Globus pallidus (tissue), 1 donor: ENCODE results near the gene CUBN.

Source experiments
- DNase-seq: peaks from one replicate; pipeline ENCODE4 v3.0.0-alpha.2; 2015; ENCODE audit warnings: low spot score

The CUBN gene

GRCh38 chr10:16987976-16988610 lies 141.5 kb downstream of the CUBN start:
- DNase-seq, result no peak

GRCh38 chr10:16987206-16987621 lies 142.4 kb downstream of the CUBN start:
- DNase-seq, result no peak

DNA sequence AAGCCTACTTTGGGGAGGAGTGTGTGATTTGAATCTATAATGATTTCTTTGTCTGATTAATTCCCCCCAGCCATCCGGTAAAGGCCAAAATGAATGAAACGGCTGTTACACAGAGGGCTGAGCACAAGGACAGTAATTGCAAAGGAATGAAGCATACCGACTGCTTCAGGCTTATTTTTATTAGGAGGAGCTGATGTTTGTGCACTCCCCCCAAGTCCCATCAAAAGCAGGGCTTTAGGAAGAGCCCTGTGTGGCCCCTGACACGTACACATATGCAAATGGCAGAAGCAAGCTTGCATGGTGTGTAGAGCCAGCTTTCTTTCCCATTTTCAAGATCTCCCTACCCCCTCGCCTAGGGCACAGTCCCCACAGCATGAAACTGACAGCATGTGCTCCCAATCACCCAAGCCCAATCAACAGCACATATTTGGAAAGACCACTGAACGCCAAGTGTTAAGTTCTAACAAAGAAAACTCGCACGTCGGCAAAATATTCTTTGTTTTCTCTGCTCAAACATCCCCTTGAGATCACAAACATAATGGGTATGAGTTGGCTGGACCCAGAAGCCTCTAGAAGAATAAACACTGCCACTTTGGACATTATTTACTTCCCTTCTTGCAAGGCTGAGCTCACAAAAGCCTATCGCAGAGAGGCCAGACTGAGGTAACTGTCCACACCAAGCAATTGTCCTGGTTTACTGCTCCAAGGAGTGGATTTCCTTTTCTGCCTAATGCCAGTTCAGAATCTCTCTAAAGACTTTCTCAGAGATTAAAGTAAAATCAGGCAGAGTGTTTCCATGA lies 143.0 kb downstream of the CUBN start:
- peak; percentile 58 for DNase-seq

DNA sequence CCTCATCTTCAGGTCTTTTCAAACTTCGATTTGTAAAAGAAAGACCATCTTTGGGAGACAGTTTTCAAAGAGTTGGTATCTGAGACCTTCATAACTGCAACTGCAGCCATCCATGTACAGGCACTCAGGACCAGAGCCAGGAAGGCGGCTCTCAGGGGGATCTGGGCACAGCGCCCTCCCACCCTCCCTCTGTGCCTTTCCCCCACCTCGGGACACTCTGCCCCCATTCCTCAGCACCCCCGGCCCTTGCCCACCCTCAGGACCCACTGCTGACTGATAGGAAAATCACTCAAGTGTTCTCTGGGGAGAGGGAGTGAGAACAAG lies 143.6 kb downstream of the CUBN start:
- no peak for DNase-seq

- no peak for DNase-seq
Measured at GRCh38 chr10:16984242-16984641, 145.4 kb downstream of the CUBN start.

DNA sequence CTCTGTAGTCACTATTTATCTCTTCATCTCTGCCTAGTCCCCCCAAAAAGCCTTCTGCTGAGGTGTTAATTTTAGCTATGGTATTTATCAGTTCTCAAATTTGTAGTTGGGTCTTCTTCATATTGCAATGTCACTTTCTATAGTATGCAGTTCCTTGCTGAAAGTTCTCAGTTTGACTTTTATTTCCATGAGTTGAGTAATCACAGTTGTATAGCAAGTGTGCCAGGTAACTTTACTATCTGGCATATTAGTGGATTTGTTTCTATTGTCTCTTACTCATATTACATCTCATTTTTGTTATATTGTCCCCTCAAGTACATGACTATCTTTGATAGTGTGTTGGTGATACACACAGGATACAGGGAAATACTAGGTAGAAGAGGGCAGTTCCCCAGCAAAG lies 152.8 kb downstream of the CUBN start:
- DNase-seq, result no peak

DNA sequence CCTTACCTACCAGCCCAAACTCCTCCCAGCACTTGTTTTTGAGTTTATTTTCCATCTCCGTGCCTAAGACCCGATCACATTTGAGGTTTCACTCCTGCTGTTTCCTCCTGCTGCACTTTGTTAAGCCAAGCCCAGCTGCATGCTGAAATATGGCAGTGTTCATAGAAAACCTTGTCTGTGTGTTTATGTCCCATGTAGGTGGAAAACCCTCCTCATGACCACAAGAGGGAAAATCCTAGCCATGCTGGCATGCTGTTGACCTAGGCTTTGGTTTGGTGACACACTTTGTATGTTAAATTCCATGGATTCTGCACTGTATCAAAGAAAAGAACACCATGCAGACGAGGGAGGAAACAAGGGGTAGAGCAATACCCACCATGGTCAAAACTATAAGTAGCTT lies 154.4 kb downstream of the CUBN start:
- no peak for DNase-seq

GRCh38 chr10:16968416-16969041 lies 161.1 kb downstream of the CUBN start:
- DNase-seq, result no peak

GRCh38 chr10:16967866-16968415 lies 161.7 kb downstream of the CUBN start:
- no peak for DNase-seq

DNA sequence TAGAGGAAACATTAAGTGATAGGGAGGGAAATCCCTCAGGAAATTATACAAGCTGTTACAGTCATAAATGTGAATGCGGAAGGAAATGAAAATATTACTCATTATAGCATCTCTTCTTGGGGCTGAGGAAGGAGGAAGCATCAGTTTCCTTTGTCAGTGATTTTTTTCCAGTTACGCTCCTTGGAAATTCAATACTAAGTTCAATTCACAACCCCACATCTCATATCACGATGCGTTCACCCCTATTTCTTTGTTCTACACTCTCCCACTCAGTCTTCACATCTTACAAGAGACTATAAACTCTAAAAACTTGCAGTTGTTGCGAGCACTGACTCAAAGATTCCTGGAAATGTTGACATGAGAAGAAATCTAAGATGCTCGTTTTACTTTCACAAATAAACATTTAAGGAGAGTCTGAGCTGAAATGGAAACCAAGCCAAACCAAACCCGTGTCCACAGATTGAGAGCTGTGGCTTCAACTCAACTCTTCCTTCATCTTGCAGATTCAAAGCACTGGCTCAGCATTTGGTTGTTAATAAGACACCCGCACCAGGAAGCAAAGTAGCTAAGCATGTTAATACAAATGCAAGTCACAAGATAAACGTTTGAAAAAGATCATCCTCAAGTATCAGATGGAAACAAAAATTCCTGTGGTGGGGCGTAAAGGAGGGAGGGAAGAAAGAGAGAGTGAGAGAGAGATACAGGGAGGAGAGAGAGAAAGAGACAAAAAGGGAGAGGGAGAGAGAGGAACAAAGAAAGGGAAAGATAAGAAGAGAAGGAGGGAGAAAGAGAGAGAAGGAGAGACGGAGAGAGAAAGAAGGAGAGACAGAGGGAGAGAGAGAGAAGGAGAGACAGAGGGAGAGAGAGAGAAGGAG lies 162.4 kb downstream of the CUBN start:
- DNase-seq, result no peak

DNA sequence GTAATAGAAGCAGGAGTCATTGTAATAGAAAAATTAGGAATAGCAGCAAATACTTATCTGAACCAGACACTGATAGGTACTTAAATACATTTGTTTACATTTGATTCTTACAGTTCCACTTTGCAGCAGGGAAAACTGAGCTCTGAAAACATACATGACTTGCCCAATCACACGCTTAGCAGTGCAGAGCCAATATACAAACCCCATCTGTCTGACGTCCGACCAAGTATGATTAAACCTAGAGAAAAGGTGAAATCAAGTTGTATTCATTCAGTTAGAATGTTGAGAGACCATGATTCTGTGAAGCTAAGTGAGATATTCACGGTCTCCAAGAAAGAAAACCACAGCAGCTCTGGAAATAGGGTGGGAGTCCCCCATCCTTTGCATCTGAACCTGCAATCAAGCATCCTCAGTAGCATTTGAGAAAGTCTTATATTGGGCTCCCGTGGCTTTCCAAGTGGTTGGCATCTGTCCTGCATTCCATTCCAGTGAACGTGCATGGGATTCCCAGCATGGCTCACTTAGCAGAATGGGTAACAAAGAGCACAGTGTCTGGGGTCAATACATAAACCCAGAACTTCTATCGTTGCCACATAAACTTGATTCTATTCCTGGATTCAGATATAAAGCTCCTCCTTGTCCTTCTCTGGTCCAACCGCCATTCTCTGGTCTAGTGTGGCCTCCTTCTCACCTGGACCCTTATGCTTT lies 163.7 kb downstream of the CUBN start:
- DNase-seq, result no peak

GRCh38 chr10:16965344-16965616 lies 164.3 kb downstream of the CUBN start:
- DNase-seq, result no peak

DNA sequence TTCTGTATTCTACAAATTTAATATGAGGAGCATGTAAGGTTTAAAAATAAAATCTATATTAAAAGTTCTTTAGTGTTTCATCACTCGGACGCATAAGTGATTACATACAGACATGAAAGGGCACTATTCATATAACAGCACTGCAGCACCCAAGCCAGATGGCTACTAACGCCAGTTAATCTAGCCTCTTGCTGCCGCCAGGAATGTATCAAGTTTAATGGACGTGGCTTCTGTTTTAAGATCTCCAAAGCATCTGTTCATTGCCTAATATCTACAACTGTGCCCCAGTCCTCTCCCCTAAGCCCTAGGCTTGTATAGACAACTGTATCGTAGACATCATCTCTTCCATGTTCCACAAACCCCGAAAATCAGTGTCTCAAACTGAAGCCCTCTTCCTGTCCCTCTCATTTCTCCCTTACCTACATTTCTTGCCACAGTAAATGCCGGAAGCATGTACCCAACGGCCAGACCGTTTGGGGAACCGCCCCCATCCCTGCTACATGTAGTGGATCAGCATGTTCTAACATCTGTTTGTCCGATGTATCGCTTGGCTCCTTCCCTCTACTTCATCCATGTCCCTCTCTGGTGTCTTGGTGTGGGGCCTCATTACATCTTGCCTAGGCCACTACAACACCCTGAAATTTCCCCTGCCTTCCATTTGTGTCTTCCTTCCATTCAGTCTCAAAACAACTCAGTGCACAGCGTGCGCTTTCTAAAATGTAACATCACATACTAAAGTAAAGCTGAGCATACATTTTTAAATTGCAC lies 164.9 kb downstream of the CUBN start:
- no peak for DNase-seq

DNA sequence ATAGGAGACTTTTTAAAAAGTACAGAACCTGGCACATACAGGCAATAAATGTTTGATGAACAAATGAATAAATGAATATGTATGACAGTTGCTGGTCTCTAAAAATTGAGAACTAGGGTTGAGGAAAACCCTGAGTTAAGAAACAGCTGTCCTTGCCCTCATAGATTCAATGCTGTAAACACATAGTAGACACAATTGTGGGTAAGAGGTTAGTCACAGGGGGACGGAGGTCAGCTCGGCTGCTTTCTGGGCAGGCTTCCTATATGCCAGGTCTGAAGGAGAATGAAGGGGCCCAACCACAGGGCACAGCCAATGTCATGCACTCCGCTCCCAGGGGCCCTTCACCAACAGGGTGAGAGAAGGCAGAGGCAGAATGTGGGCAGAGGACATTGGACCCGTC lies 169.1 kb downstream of the CUBN start:
- DNase-seq, result no peak

- no peak for DNase-seq
Measured at GRCh38 chr10:16957038-16957437, 172.6 kb downstream of the CUBN start.

DNA sequence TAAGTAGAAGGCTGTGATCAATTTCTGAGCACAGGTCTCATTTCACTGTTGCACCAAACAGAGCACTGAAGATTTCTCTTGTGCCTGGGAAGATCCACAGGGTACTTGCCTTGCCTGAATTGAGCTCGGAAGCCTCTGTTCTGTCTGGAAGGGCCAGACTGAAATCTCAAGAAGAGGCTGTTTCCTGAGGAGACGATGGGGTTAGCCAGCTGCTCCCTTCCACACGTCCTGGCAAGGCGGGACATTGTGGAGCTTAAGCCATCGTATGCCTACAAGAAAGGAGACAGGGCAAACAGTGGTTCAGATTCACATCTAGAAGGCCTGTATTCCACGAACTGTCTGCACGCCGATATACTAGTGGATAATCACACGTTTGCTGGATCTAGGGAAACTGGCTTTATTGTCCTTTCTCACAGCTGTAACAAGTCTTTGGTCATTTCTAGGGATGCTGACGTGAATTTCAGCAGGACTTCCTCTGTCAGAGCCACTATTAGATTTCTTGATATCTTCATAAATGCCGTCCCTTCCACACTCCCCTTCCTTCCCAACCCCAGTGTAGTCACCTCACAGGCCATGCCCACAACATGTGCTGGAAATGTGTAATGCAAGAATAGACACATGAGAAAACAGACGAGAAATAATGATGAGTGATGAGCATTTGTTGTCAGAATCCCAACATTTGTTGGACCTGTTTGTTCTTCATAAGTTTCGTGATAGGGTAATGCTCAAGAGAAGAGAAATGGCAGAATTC lies 175.2 kb downstream of the CUBN start:
- DNase-seq, result no peak

- DNase-seq, result no peak
Measured at GRCh38 chr10:16953270-16953669, 176.3 kb downstream of the CUBN start.

GRCh38 chr10:16952610-16953009 lies 177.0 kb downstream of the CUBN start:
- no peak for DNase-seq

DNA sequence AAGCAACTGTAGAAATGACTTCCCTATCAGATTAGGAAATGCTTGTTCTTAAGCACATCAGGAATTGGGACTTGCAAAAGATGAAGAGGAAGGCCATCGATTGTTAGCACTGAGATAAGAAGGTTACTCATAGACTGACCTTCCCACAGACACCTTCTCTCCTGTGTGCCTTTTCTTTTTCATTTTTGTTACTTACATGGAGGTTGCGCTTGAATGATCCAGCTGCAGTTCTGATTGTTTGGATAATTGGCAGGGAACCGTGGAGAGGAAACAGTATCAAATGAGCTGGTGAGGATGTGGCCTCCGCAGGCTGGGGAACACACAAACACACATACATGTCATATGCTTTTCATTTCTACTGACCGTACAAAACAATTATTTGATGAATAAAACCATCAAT lies 177.5 kb downstream of the CUBN start:
- no peak for DNase-seq
